ENCODE results near the gene KLRC4.

DNA sequence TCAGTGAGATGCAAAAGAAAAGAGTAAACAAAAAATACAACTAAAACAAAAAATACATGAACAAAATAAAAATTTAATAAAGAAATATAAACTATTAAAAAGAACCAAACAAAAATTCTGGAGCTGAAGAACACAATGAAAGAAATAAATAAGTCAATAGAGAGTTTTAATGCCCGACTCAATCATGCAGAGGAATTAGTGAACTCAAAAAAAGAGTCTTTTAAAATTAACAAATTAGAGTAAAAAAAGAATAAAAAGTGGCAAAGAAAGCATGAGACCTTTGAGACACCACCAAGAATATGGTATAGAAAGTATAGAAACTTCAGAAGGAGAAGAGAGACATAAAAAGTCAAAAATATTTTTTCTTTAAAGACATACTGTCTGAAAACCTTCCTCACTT, 46.2 kb upstream of the KLRC4 start:
- TF ChIP-seq, protein P1, sequence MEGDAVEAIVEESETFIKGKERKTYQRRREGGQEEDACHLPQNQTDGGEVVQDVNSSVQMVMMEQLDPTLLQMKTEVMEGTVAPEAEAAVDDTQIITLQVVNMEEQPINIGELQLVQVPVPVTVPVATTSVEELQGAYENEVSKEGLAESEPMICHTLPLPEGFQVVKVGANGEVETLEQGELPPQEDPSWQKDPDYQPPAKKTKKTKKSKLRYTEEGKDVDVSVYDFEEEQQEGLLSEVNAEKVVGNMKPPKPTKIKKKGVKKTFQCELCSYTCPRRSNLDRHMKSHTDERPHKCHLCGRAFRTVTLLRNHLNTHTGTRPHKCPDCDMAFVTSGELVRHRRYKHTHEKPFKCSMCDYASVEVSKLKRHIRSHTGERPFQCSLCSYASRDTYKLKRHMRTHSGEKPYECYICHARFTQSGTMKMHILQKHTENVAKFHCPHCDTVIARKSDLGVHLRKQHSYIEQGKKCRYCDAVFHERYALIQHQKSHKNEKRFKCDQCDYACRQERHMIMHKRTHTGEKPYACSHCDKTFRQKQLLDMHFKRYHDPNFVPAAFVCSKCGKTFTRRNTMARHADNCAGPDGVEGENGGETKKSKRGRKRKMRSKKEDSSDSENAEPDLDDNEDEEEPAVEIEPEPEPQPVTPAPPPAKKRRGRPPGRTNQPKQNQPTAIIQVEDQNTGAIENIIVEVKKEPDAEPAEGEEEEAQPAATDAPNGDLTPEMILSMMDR (conservative IDR thresholded peaks at IDR 0.05): no peak
- no peak for TF ChIP-seq ZFX (IDR thresholded peaks at IDR 0.05)
